Activated CD4-positive, CD25-positive, alpha-beta regulatory T cell treated with anti-CD3 and anti-CD28 coated beads, Interleukin-2, amount 50 U/mL, for 16 hours (primary cell): ENCODE results near the gene COL5A1.
"Not testable (repeated sequence)": the region's sequence is repeated elsewhere in the genome, so short reads cannot be mapped to it uniquely, and the experiment has no call there.

Experiments used
- DNase-seq: peaks from one replicate; pipeline ENCODE4 v3.0.0-alpha.2; 2020; ENCODE audit warnings: low read depth, low spot score

The COL5A1 gene

GRCh38 chr9:134690946-134691694 is 49.5 kb downstream of the COL5A1 start:
- DNase-seq: no peak

GRCh38 chr9:134691695-134692572 is 50.3 kb downstream of the COL5A1 start:
- no peak for DNase-seq

GRCh38 chr9:134692573-134692860 is 50.9 kb downstream of the COL5A1 start:
- DNase-seq: no peak

GRCh38 chr9:134693011-134693410 is 51.4 kb downstream of the COL5A1 start:
- DNase-seq: no peak

GRCh38 chr9:134693641-134694367 is 52.2 kb downstream of the COL5A1 start:
- no peak for DNase-seq

GRCh38 chr9:134694368-134694665 is 52.7 kb downstream of the COL5A1 start:
- no peak for DNase-seq

- DNase-seq: no peak
Observed at GRCh38 chr9:134694714-134695113, 53.1 kb downstream of the COL5A1 start.

GRCh38 chr9:134695144-134695543 is 53.5 kb downstream of the COL5A1 start:
- no peak for DNase-seq

- DNase-seq: no peak
Observed at GRCh38 chr9:134696433-134696832, 54.8 kb downstream of the COL5A1 start.

GRCh38 chr9:134698111-134698510 is 56.5 kb downstream of the COL5A1 start:
- DNase-seq: no peak

- DNase-seq: no peak
Observed at GRCh38 chr9:134698587-134699342, 57.2 kb downstream of the COL5A1 start.

- no peak for DNase-seq
Observed at GRCh38 chr9:134699343-134699740, 57.7 kb downstream of the COL5A1 start.

GRCh38 chr9:134700636-134701350 is 59.2 kb downstream of the COL5A1 start:
- DNase-seq: no peak

- DNase-seq: no peak
Observed at GRCh38 chr9:134701581-134702259, 60.1 kb downstream of the COL5A1 start.

- DNase-seq: no peak
Observed at GRCh38 chr9:134702291-134702690, 60.7 kb downstream of the COL5A1 start.

- not testable (repeated sequence) for DNase-seq
Observed at GRCh38 chr9:134703730-134704114, 62.1 kb downstream of the COL5A1 start.

- DNase-seq: no peak
Observed at GRCh38 chr9:134704498-134704897, 62.9 kb downstream of the COL5A1 start.

- DNase-seq: no peak
Observed at GRCh38 chr9:134705786-134706185, 64.2 kb downstream of the COL5A1 start.

- no peak for DNase-seq
Observed at GRCh38 chr9:134706522-134706921, 64.9 kb downstream of the COL5A1 start.

GRCh38 chr9:134707031-134707680 is 65.6 kb downstream of the COL5A1 start:
- no peak for DNase-seq
